Stimulated activated CD4-positive, alpha-beta T cell treated with anti-CD3 and anti-CD28 coated beads, Interleukin-1b, Interleukin-23, amount 100 ng/mL, for 1 hour (primary cell): ENCODE data around the gene ZNF594.
A peak's percentile ranks its signal among the peaks of the same experiment; 100 is the strongest.
"Not testable (repeated sequence)": the region's sequence is repeated elsewhere in the genome, so short reads cannot be mapped to it uniquely, and the experiment has no call there.

Source experiments
- DNase-seq, 2 donors: peaks; one replicate each; pipeline ENCODE4 v3.0.0-alpha.2; 2020; ENCODE audit warnings: low read depth in 2 of 2

The ZNF594 gene

DNA sequence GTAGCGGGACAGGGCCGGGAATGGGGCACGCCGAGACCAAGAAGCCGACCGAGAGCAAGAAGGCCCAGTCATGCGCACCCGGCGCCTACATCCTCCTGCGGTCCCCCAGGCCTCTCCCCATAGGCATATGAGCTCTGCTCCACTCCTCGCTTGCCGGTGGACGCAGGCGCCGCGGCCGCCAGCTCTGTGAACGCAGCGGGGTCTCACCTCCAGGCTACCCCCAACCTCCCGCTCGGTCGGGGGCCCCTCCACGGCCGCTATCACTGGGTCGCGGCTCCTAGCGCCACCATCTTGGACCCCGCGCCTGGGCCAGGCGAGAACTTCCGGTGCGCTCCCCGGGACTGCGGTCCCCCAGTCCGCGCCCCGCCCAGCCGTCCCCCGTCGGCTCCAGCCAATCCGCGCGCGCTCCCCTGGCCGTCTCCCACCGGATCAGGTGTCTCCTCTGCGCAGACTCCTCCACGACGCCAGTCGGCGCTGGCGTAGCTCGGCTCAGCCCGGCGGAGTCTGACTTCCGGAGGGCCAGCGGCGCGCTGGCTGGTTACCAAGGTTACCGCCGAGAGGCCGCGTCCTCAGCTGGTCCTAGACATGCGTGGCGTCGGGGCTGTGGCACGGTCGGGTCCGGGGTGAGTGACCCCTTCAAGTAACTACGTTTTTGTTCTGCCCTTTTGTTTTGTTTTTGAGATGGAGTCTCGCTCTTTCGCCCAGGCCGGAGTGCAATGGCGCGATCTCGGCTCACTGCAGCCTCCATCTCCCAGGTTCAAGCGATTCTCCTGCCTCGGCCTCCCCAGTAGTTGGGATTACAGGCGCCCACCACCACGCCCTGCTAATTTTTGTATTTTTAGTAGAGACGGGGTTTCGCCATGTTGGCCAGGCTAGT lies at the start of gene ZNF594:
Gene ZNF594, minus strand, starts transcription at position 328 of the 877 bp plus-strand sequence. CDS start 7,612 bp downstream, outside the sequence.
- peak; percentile 89 to 90 for DNase-seq

DNA sequence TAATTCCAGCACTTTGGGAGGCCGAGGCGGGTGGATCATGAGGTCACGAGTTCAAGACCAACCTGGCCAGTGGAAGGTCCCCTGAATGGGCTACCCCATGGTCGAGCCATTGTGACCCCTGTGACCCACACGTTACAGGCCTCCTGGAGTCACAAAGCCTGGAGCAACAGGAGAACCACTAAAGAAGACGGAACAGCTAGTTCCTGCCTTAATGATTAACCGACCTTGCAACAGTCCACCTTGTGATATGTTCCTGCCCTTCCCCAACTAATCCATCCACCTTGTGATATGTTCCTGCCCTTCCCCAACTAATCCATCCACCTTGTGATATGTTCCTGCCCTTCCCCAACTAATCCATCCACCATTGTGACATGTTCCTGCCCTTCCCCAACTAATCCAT lies 48.1 kb upstream of the ZNF594 start:
- not testable (repeated sequence) for DNase-seq

DNA sequence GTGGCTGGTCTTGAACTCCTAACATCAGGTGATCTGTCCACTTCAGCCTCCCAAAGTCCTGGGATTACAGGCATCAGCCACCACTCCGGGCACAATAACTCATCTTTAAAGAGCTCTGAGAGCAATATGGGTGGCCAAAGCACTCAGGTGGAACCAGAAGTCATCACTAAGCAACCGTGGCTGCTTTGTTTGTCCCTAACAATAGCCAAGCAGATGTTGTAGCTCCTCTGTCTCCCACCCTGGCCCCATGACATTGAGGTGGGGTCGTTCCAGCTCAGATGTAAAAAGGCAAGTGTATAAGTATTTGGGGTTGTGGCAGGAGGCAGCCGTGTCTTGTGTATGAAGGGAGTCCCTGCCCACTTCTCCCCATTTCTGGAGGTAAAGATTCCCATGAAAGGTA lies 46.7 kb upstream of the ZNF594 start:
- no peak for DNase-seq

GRCh38 chr17:5237541-5238016 lies 45.9 kb upstream of the ZNF594 start:
- DNase-seq = no peak

DNA sequence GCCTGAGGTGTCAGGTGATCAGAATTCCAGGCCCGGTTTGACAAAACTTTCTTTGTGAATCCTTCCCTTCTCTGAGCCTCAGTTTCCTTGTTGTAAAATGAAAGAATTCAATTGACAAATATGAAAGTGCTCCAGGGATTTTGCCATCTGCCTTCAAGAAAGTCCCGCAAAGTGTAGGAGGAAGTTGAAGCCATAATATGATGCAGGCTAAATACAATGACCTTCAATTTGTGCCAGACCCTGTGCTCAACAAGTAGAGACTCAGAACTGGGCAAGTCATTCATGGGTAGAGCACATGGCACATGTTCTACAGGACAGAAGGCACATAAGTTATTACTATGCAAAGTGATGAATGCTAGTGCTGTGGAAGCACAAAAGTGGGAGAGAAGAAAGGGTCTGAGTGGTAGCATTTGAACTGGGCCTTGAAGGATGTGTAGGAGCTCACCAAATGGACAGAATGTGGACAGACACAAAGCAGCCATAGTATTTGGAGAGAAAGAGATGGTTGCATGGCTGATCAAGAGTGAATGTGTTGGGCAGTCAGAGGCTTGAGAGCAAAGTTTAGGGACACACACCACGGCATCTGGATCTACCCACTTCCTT lies 45.4 kb upstream of the ZNF594 start:
- DNase-seq = no peak

DNA sequence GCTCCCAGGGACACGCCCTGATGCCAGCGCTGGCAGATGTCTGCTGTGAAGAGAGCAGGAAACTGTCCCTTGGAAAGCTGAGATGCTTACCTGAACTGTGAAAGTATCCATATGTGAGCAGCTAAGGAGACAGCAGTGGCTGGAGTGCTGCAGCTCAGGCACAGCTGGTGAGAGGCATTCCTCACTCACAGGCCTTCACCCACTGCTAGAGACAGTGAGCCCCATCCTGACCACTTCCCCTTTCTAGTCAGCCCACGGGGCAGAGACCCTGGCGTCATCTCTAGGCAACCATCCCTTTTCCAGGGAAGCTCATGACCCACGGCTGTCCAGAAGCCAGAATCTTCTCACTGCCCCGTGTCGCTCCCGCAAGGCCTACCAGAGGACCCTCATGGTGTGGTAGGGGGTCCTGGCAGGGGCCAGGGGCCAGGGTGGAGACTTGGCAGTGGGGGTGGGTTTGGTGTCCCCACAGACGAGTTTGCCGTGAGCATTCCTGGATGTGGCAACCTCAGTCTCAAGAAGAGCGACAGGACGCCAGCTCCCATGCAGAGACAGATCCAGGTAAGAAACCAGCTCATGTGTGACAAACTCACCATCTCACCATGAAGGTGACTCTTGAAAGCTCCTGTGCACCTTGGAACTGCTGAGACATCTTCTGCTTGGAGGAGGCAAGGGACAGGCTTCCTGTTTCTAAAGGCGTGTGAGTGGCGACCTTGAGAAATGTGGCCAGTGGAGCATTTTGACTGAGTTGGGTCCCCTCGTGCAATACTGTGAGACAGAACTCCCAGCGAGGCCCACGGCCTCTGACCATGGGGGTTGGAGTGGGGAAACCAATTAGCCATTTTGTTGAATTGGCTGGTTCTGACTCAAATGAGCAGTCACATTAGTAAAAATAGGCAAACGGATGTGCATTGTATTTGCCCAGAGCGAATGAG lies 43.2 kb upstream of the ZNF594 start, which contains the start of gene SCIMP:
Gene SCIMP, minus strand, starts transcription at position 216 of the 932 bp plus-strand sequence. Its CDS starts 105 bp downstream, at position 111.
- DNase-seq = no peak

- not testable (repeated sequence) for DNase-seq
Measured at GRCh38 chr17:5233492-5233891, 41.8 kb upstream of the ZNF594 start.

DNA sequence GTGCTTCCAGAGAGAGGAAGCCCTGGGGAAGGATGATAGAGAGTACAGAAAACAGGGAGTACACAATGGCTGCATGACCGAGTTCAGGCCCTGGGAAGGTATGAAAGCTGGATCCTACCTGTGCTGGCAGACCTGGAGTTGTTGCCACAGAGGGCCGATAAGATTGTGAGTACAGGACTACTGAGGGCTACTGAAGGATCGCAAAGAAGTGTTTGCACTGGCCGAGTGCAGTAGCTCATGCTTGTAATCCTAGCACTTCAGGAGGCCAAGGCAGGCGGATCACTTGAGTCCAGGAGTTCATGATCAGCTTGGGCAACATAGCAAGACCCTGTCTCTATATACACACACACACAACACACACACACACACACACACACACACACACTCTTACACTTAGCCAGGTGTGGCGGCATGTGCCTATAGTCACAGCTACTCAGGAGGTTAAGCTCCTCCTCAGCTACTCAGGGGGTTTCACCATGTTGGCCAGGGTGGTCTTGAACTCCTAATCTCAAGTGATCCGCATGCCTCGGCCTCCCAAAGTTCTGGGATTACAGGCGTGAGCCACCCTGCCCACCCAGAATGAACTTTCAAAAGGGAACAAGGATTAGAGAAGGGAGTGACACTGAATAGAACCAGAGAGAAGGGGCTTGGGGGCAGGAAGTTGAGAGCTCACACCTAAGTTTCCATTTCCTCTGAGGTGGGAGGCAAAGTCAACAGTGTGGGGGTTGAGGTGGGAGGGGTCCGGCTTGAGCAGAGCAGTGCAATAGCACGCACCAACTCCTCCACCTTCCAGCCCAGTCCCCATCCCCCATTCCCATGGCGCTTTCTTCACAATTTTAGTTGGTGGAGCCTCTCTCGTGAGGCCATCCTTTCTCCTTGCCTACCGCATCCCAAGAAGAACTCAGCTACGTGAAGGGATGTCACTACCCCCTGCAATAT lies 35.5 kb upstream of the ZNF594 start:
- DNase-seq = no peak

DNA sequence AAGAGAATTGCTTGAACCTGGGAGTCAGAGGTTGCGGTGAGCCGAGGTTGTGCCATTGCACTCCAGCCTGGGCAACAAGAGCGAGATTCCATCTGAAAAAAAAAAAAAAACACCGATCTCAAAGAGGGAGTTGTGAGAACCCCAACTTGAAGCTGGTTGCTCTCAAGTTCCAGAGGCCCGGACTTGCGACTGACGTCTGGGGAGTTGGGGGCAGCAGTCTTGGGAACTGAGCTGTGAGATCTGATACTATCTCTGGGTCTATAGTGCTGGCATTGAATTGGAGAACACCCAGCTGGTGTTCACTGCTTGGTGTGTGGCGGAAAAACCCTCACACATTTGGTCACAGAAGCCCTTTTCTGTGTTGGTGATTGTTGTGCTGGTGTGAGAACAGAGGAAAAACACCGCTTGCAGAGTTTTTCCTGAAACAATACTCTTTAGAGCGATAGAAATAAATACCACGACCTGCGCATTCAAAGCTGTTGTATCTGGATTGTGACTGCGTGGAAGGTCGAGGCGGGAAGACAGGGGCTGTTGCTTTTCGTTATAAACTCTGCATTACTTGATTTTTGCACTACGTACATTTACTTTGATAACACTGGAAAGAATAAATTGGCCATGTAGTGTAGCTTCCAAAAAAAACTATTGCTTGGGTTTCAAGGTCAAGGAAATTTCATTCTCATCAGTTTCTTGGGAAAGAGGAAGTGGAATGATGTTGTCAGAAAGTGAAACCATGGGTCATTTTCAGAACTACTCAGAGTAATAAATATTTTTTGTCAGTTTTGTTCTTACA lies 34.2 kb upstream of the ZNF594 start:
- no peak for DNase-seq

- DNase-seq = not testable (repeated sequence)
Measured at GRCh38 chr17:5221912-5222311, 30.2 kb upstream of the ZNF594 start.

DNA sequence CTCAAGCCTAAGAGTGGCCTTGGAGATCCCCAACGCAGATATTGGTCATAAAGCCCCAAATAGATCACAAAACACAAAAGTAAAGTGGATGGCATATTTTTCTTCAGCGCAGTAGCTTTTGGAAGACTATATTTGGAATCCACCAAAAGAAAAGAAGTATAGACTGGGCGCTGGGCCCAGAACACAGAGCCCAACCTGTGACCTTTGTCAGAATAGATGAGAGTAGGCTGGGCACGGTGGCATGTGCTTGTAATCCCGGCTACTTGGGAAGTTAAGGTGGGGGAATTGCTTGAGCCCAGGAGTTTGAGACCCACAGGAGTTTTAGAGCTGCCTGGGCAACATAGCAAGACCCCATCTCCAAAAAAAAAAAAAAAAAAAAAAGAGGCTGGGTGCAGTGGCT lies 28.4 kb upstream of the ZNF594 start:
- no peak for DNase-seq

DNA sequence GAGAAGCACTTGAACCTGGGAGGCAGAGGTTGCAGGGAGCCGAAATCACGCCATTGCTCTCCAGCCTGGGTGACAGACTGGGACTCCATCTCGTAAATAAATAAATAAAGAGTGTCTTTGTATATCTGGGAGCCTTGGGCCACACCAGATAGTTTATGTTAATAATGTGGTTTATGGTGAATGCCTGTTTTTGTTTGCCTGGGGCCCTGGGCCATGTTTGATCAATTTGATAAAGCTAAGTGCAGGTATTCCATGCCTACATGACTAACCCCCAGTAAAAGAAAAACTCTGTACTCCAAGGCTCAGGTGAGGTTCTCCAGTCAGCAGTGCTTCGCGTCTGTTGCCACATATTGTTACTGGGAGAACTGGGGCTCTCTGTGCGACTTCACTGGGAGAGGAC lies 27.9 kb upstream of the ZNF594 start:
- DNase-seq = no peak

- not testable (repeated sequence) for DNase-seq
Measured at GRCh38 chr17:5217562-5217961, 25.9 kb upstream of the ZNF594 start.

DNA sequence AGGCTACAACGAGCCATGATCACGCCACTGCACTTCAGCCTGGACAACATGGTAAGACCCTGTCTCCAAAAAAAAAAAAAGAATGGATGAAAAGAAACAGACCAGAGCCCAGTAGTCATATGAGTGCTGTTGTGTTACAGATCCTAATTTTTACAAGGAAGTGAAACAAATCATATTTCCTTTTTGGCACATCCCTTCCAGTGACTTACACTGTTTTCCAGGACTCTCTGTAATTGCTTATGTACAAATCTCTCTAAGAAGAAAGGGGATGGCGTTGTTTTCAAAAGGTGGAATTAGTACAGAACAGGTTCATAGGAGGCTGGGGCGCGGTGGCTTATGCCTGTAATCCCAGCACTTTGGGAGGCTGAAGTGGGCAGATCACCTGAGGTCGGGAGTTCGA lies 19.8 kb upstream of the ZNF594 start:
- no peak for DNase-seq

GRCh38 chr17:5210614-5211252 lies 19.1 kb upstream of the ZNF594 start:
- DNase-seq = no peak

DNA sequence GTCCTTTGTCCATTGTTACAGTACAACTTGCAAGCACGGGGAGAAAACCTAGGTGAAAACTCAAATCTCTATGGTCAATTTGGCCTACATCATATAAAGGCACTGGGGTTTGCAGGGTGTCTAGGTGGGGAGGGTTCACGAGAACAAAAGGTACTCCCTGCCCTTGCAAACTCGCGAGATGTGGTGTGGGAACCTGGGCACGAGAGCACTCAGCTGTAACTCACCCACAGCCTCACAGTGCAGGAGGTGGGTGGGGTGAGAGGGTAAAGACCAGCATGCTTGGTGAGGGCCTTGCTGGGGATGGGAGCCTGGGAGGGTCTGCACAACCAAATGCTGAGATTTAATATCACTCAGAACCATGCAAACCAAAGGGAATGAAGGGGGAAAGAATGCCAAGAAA lies 18.4 kb upstream of the ZNF594 start:
- no peak for DNase-seq

- DNase-seq = no peak
Measured at GRCh38 chr17:5209396-5209795, 17.7 kb upstream of the ZNF594 start.

DNA sequence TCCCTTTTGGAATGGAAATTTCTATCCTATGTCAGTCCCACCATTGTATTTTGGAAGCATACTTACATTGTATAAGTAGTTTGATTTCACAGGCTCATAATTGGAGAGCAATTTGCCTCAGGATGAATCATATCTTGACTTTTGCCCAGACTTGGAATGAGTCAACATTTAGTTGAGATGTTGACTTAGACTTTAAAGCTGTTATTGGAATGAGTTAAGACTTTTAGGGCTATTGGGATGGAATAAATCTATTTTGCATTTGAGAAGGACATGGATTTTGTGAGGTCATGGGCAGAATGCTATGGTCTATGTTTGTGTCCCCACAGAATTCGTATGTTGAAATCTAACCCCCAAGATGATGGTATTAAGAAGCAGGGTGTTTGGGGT lies 12.2 kb upstream of the ZNF594 start:
- no peak for DNase-seq

DNA sequence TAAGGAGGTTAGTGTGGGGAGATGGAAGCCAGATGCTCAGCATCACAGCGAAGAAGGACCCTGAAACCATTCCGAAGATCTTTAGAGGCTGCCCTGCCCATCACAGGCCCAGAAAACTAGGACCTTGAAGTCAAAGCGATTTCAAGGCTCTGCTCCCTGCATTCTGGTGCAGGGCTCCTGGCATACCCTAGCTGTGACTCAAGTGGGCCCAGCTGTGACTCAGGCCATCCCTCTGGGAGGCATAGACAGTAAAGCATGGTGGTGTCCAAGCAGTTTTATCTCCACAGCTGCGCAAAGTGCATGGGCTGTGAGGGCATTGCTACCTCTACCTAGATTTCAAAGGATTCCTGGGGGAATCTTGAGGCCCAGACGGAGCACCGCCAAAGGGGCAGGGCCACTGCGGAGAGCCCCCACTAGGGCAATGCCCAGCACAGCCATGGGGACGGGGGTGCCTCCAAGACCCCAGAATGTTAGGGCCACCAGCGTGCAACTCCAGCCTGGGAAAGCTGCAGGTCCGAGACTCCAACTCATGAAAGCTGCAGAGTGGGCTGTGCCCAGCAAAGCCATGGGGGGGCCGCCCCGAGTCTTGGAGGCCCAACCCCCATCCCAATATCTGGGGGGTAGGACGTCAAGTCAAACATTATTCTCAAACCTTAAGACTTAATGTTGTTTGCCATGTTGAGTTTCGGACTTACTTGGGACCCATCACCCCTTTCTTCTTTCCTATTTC lies 11.7 kb upstream of the ZNF594 start:
- DNase-seq = no peak
